Gastroesophageal sphincter (tissue), 4 donors: ENCODE data around the gene TMEM238. TPM values are rescaled to one million over a fixed set of nuclear protein-coding genes. Genes with fewer than 3 reads are reported as not detected.

Source experiments
- ATAC-seq: fragments of 150-250 bp; one replicate; pipeline ENCODE4 v1.9.1; 2016; ENCODE audit warnings: mild to moderate bottlenecking, moderate library complexity
- H3K27ac ChIP-seq, 4 donors: fragments of 200-600 bp; sonication (generic) in 3 of 4; 1 replicate in 3 of 4; 2 replicates in 1 of 4; pipeline ENCODE4 v1.5.1; 2016 to 2019
- H3K27me3 ChIP-seq: fragments of 200-600 bp; sonication (generic); one replicate; pipeline ENCODE4 v1.5.1; 2019
- H3K36me3 ChIP-seq, 2 donors: fragments of 200-600 bp; sonication (generic); one replicate each; pipeline ENCODE4 v1.5.1; 2019; ENCODE audit warnings: control low read depth in 1 of 2
- H3K4me1 ChIP-seq, 3 donors: fragments of 200-600 bp; sonication (generic); 1 replicate in 2 of 3; 2 replicates in 1 of 3; pipeline ENCODE4 v1.5.1; 2016 to 2019; ENCODE audit warnings: control low read depth in 2 of 3
- H3K4me3 ChIP-seq, 2 donors: fragments of 200-600 bp; sonication (generic); one replicate each; pipeline ENCODE4 v1.5.1; 2019; ENCODE audit warnings: mild to moderate bottlenecking in 1 of 2, moderate library complexity in 1 of 2
- H3K9me3 ChIP-seq, 3 donors: fragments of 200-600 bp; sonication (generic); one replicate each; pipeline ENCODE4 v1.5.1; 2017 to 2019; ENCODE audit warnings: control low read depth in 2 of 3
- CTCF ChIP-seq, 4 experiments: fragments of 200-600 bp in 2 of 4; fragments of 450-650 bp in 2 of 4; sonication (generic) in 1 of 4; IDR thresholded peaks; one replicate each; pipeline ENCODE4 v1.5.1; 2017 to 2019; ENCODE audit warnings: antibody characterized with exemption in 4 of 4, mild to moderate bottlenecking in 2 of 4, moderate library complexity in 2 of 4
- EP300 ChIP-seq: sonication (generic); formaldehyde crosslinking; IDR thresholded peaks from one replicate; pipeline ENCODE4 v1.6.1; 2017; ENCODE audit warnings: antibody characterized with exemption, mild to moderate bottlenecking
- POLR2A ChIP-seq, 2 donors: fragments of 450-650 bp; IDR thresholded peaks; one replicate each; pipeline ENCODE4 v1.6.1; 2017; ENCODE audit warnings: antibody characterized with exemption in 2 of 2, mild to moderate bottlenecking in 2 of 2, moderate library complexity in 1 of 2
- POLR2AphosphoS5 ChIP-seq: sonication (generic); formaldehyde crosslinking; IDR thresholded peaks from one replicate; pipeline ENCODE4 v1.6.1; 2017; ENCODE audit warnings: antibody characterized with exemption
- WGBS, 2 donors: methylation state at CpG; one replicate each; pipeline ENCODE4 v1.1.5; 2018; ENCODE audit warnings: low coverage in 1 of 2; 5-methylcytosine and 5-hydroxymethylcytosine counted together
- total RNA-seq, 4 donors: library from RNA; depleted of rRNA; stranded (reverse); fragments of >200 nt; gene quantifications; one replicate each; pipeline ENCODE4 v1.1.0, GENCODE V29; 2016

TMEM238 gene
- total RNA-seq, 4 donors from 2014 or later: 1.6 to 6.0 TPM; not detected in 2

- Histone ChIP-seq H3K36me3 (no peaks in the 10 kb centered on the region), H3K4me3 (peak overlapping the region in 1 of 2 donors; percentile 38), H3K9me3 (no peaks in the 10 kb centered on the region), H3K27me3 (peaks cover 94% of the 10 kb centered on the region), H3K27ac (no peak overlapping the region), H3K4me1 (peaks cover 0 to 24% (median 10%) of the 10 kb centered on the region in 3 donors)
- 0% methylated on average over 1 of the region's 54 CpGs; no CpG with 5 or more reads in 1 of the 2 donors for WGBS, 2 donors
- TF ChIP-seq POLR2AphosphoS5: no peak
- TF ChIP-seq CTCF (IDR thresholded peaks at IDR 0.05): no peak
- TF ChIP-seq EP300: no peak
- no peak for TF ChIP-seq POLR2A (IDR thresholded peaks at IDR 0.05)
- ATAC-seq: peak; percentile 29
Observed at GRCh38 chr19:55368701-55369563, 15.2 kb downstream of the TMEM238 start.

DNA sequence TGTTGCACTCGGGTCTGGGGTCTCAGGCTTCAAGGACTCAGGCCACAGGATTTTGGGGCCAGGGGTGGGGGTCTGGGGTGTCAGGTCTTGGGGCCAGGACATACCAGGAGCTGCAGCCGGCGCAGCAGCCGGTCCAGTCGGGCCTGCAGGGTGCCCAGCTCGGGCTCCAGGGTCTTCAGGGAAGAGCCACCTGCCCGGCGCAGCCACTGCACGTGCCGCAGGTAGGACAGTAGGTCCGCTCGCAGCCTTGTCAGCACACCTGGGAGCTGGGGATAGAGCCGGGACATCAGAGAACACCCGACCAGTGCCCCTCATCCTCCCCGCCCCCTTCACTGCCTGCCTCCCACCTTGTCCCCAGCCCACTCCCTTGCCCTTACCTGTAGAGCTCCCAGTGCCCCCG, 16.0 kb downstream of the TMEM238 start:
- WGBS, 2 donors: no CpG with 5 or more reads among the region's 16 CpGs
- TF ChIP-seq CTCF (IDR thresholded peaks at IDR 0.05) (no peak), POLR2AphosphoS5 (no peak), EP300 (no peak), POLR2A (IDR thresholded peaks at IDR 0.05) (no peak)
- Histone ChIP-seq H3K27ac (no peak overlapping the region), H3K4me3 (no peak overlapping the region), H3K27me3 (peaks cover 85% of the 10 kb centered on the region), H3K9me3 (no peaks in the 10 kb centered on the region), H3K36me3 (no peaks in the 10 kb centered on the region), H3K4me1 (peaks cover 0 to 21% (median 10%) of the 10 kb centered on the region in 3 donors)
- ATAC-seq: no peak

DNA sequence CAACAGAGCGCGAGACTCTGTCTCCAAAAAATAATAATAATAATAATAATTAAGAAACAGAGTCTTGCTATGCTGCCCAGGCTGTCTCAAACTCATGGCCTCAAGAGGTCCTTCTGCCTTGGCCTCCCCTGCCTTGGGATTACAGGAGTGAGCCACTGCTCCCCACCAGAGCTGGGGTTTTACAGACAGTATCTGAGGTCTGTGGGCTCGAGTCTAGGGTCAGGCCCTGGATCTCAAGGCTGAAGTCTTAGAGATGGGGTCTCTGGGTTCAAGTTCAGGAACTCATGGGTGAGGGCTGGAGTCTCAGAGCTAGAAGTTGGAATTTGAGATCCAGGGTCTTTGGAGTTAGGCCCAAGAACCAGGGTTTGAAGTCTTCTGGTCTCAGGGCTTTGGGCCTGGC, 17.3 kb downstream of the TMEM238 start:
- Histone ChIP-seq H3K4me3 (no peak overlapping the region), H3K9me3 (no peaks in the 10 kb centered on the region), H3K27me3 (peaks cover 85% of the 10 kb centered on the region), H3K27ac (no peak overlapping the region), H3K36me3 (no peaks in the 10 kb centered on the region), H3K4me1 (peaks cover 0 to 21% (median 10%) of the 10 kb centered on the region in 3 donors)
- WGBS, 2 donors: 90% methylated on average over 2 of the region's 3 CpGs; no CpG with 5 or more reads in 1 of the 2 donors
- TF ChIP-seq POLR2AphosphoS5 (no peak), POLR2A (IDR thresholded peaks at IDR 0.05) (no peak), EP300 (no peak), CTCF (IDR thresholded peaks at IDR 0.05) (no peak)
- no peak for ATAC-seq

DNA sequence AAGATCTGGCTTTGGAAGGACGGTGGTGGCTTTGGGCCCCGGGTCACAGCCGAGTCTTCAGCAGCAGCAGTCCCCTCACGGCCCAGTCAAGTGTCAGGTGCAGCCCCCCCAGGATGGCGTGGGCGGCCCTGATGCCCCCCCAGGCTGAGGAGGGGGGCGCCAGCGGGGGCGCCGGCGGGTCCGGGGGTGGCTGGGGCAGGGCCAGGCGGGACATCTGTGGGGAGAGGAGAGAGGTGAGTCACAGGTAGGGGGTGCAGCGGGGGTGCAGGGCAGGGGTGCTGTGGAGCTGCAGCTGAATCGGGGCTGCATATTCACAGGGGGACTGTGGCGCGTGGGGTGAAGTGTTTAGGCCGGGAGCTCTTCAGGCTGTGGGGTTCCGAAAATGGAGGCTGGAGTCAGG, 18.1 kb downstream of the TMEM238 start:
- peaks cover 85% of the 10 kb centered on the region for H3K27me3 ChIP-seq
- no peak for ATAC-seq

More for the DNA sequence above, 18.1 kb downstream of the TMEM238 start:
- TF ChIP-seq POLR2A (IDR thresholded peaks at IDR 0.05) (no peak), POLR2AphosphoS5 (no peak), CTCF (IDR thresholded peaks at IDR 0.05) (no peak), EP300 (no peak)
- no peaks in the 10 kb centered on the region for H3K36me3 ChIP-seq
- WGBS, 2 donors: 71 to 86% methylated on average over 6 of the region's 19 CpGs
- no peak overlapping the region for H3K4me3 ChIP-seq
- H3K27ac ChIP-seq: no peak overlapping the region
- H3K9me3 ChIP-seq: no peaks in the 10 kb centered on the region
- H3K4me1 ChIP-seq: peaks cover 0 to 21% (median 10%) of the 10 kb centered on the region in 3 donors
